Liver (tissue), 3 donors: ENCODE measurements around the gene RNU6-9.

Source experiments
- ATF3 ChIP-seq: IDR thresholded peaks from 2 replicates; pipeline ENCODE4 v1.6.1; 2016; ENCODE audit warnings: antibody characterized with exemption
- CTCF ChIP-seq: fragments of 150-350 bp; IDR thresholded peaks from 2 replicates; pipeline ENCODE4 v1.5.1; 2017; ENCODE audit warnings: improper control_type of control experiment, low read depth, low read length; ENCODE audit not compliant: missing input control
- EGR1 ChIP-seq, 2 donors: IDR thresholded peaks; 2 replicates each; pipeline ENCODE4 v1.6.1; 2016 to 2018; ENCODE audit warnings: antibody characterized with exemption in 2 of 2, low read depth in 2 of 2
- FOXA1 ChIP-seq: IDR thresholded peaks from 2 replicates; pipeline ENCODE4 v1.6.1; 2016; ENCODE audit warnings: antibody characterized with exemption
- GABPA ChIP-seq, 2 donors: IDR thresholded peaks in 1 of 2; conservative IDR thresholded peaks in 1 of 2; 2 replicates each; pipeline ENCODE4 v1.6.1; 2016; ENCODE audit warnings: antibody characterized with exemption in 2 of 2, mild to moderate bottlenecking in 1 of 2, moderate library complexity in 1 of 2
- JUND ChIP-seq, 2 donors: IDR thresholded peaks; 2 replicates each; pipeline ENCODE4 v1.6.1; 2016; ENCODE audit warnings: antibody characterized with exemption in 2 of 2
- MAX ChIP-seq: IDR thresholded peaks from 2 replicates; pipeline ENCODE4 v1.6.1; 2016; ENCODE audit warnings: antibody characterized with exemption
- NR2F2 ChIP-seq: IDR thresholded peaks from 2 replicates; pipeline ENCODE4 v1.6.1; 2016; ENCODE audit warnings: antibody characterized with exemption
- RAD21 ChIP-seq, 2 donors: IDR thresholded peaks; 2 replicates each; pipeline ENCODE4 v1.6.1; 2016; ENCODE audit warnings: antibody characterized with exemption in 2 of 2, mild to moderate bottlenecking in 2 of 2
- REST ChIP-seq: IDR thresholded peaks from 2 replicates; pipeline ENCODE4 v1.6.1; 2016; ENCODE audit warnings: antibody characterized with exemption, mild to moderate bottlenecking
- SP1 ChIP-seq: IDR thresholded peaks from 2 replicates; pipeline ENCODE4 v1.6.1; 2018; ENCODE audit warnings: antibody characterized with exemption, mild to moderate bottlenecking
- TAF1 ChIP-seq: conservative IDR thresholded peaks from 2 replicates; pipeline ENCODE4 v1.6.1; 2016; ENCODE audit warnings: antibody characterized with exemption, mild to moderate bottlenecking
- YY1 ChIP-seq: IDR thresholded peaks from 2 replicates; pipeline ENCODE4 v1.6.1; 2016; ENCODE audit warnings: antibody characterized with exemption, mild to moderate bottlenecking
- donor health status: healthy.
- donor health status: healthy.

GRCh38 chr19:866769-867300 lies 26.4 kb upstream of the RNU6-9 start:
- TF ChIP-seq CTCF (no peak), GABPA (IDR thresholded peaks at IDR 0.05 in 1 of 2, conservative IDR thresholded peaks at IDR 0.05 in 1 of 2) (no peak), JUND (IDR thresholded peaks at IDR 0.05) (no peak), RAD21 (IDR thresholded peaks at IDR 0.05) (no peak), YY1 (no peak), REST (no peak), NR2F2 (no peak), FOXA1 (no peak), EGR1 (IDR thresholded peaks at IDR 0.05; ENCODE audit: low read depth in 2 of 2) (no peak), MAX (no peak), SP1 (no peak), TAF1 (no peak), ATF3 (no peak)
